HG03159 (cell line): Measurements from ENCODE around the gene CLBA1.

Experiments
- ATAC-seq: cut with Tn5 transposase; IDR thresholded peaks from one replicate; pipeline ENCODE4 v1.9.1; 2021; ENCODE audit warnings: mild to moderate bottlenecking, moderate library complexity; ENCODE audit not compliant: unreplicated experiment

CLBA1 gene

DNA sequence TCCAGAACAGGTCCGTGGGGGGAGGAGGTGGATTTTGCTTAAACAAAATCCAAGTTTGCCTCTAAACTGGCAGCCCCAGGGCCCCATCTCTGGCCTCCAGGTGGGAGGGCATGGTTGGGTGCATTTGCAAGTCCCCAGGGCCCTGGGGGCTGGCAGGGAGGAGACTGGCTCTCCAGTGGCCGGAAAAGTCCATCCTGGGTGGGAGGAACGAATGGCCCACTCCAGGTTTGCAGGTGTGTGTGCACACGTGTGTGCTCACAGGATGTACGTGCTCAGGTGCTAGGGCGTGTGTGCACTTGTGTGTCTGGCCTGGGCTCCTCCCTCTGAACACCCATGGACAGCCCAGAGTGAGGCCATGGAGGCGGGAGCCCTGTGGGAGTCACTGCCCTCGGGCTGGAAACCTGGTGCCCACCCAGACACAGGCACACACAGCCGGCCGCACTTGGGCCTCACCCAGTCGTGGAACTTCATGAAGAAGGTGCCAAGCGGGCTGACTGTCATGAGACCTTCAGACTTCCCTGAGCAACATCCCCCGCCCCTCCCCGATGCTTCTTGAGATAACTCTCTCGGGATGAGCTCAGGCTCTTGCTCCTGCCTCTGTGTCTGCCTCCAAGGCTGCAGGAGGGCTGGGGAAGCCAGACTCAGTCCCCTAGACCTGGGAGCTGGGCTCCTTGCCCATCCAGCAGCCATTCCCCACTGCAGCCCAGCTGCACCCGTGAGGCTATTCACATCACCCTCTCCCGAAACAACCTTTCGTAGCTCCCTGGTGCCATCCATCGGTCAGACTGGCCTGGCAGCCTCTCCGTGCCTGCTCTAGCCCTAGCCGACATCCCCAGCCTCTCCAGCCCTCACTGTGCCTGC is 16.8 kb upstream of the CLBA1 start:
- ATAC-seq = no peak

DNA sequence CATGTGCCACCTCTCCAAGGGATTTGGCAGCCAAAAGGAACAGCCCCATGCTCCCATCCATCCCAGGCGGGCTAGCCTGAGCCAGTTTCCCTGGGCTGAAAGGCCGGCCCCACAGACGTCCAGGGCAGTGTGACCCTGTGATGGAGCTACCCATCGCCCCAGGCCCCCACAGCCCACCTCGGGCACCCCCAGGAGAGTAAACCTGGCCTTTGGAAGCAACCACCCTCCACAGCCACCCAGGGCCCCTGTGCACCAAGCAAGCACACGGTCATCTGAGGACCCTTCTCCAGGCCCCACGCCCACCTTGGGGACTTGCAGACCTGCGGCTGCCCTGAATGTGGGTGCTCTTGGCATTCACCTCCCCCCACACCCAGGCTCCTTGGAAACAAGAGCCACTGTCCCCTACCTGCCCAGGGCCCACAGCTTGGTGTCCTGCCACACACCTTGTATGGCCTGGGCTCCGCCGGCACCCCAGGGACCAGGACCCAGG is 15.8 kb upstream of the CLBA1 start:
- ATAC-seq = no peak

DNA sequence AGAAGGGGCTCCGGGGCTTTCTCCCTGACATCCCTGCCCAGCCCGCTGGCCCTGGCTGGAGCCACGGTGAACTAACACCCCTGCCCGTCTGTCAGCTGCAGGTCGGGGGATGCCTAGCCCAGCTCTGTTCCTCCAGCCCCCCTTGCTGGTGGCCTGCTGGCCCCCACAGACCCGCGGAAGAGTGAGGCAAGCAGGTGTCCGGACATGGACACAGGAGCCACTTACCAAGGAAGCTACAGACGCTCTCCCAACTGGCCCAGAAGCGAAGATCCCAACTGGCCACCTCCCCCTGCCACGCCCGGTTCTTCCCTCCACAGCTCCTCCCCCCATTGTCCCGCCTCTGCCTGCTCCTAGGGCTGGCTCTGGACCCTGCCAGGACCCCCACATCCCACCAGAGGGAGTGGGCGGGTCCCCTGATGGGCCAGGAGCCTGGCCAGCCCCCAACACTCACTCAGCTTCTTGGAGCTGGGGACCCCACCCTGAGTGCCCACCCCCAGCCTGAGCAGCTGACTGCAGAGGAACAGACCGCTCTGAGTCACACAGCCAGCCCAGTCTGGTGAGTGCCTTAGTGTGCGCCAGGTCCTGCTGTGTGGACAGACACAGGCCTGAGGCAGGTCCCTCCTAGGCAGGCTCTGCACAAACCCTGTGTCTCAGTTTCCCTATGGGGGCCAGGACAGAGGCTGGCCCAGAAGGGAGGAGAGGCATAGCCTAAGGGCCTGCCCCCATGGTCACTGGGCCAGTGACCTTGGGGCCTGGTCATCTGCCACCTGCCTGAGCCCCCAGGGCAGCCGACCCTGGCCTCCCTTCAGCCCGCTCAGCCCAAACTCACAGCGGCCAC is 15.1 kb upstream of the CLBA1 start:
- no peak for ATAC-seq

DNA sequence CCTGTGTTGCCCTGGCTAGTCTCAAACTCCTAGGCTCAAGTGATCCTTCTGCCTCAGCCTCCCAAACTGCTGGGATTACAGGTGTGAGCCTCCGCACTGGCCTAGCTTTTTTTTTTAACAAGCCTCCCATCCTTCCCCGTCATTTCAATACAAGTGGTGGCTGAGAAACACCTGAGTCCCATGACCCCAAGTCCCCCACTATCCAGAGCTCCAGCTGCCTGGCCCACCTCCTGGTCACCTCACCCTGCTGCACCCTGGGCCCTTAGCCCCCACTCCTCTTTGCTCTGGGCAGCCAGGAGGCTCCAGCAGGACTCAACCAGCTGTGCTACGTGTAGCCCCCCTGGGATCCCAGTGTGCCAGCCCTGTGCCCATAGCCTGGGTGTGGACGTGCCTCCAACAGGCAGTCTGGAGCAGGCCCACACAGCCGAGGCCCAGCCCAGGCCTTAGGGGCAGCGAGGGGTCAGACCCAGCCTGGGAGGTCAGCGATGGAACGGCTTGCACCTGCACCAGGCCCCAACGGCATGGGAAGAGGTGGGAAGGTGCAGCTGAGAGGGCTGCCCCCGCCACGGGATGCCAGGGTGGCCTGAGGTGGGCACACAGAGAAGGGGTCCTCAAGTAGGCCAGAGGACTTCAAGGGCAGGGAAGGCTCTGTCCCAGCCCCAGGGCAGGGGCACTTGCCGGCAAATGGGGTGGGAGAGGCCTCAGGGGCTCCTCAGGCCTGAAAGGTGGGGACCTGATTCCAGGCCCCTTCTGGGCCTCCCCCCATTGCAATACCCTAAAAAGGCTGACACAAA is 13.9 kb upstream of the CLBA1 start:
- ATAC-seq = no peak

DNA sequence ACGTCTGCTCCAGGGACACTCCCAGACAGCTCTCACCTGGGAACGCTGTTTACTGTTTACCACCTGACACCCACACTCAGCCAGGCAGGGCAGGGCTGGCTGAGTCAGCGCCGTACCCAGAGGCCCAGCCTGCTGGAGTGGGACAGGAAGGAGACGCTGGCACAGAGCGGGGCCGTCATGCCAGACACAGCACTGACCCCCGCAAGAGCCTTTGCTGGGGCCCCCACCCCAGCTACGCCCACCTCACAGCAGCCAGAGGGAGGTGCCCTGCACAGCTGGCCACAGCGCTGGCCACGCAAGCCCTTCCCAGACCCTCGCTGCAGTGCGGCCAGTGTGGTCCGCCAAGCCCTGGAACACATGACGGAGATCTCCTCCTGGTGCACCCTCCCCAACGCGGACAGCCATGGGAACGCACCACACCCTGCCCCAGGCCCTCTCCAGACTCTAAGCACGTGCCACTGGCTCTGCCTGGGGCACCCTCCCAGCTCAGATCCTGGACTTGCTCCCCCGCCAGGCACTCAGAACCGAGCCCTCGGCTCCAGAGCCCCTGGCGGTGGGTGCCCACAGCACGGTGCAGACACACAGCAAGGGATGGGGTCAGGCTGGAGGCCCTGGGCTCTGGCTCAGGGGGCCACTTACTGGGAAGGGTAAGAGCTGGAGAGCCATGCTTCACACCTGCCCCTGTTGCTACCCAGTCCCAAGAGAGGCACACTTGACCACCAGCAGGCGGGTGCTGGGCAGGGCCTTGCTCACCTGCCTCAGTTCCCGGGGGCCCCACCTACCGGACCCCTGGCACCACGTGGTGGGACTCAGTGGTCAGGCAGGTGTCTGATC is 13.1 kb upstream of the CLBA1 start:
- ATAC-seq = no peak

DNA sequence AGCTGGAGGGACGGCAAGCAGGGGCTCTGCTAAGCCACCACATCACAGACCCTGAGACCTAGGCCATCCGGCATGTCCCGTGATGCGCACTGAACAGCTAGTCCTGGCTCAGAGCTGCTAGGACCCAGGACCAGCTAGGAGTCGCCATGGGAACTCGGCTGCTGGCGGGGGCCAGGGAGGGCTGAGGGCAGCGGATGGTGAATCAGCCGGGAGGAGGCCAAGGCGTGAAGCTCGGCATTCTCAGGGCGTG is 12.5 kb upstream of the CLBA1 start:
- ATAC-seq = no peak

DNA sequence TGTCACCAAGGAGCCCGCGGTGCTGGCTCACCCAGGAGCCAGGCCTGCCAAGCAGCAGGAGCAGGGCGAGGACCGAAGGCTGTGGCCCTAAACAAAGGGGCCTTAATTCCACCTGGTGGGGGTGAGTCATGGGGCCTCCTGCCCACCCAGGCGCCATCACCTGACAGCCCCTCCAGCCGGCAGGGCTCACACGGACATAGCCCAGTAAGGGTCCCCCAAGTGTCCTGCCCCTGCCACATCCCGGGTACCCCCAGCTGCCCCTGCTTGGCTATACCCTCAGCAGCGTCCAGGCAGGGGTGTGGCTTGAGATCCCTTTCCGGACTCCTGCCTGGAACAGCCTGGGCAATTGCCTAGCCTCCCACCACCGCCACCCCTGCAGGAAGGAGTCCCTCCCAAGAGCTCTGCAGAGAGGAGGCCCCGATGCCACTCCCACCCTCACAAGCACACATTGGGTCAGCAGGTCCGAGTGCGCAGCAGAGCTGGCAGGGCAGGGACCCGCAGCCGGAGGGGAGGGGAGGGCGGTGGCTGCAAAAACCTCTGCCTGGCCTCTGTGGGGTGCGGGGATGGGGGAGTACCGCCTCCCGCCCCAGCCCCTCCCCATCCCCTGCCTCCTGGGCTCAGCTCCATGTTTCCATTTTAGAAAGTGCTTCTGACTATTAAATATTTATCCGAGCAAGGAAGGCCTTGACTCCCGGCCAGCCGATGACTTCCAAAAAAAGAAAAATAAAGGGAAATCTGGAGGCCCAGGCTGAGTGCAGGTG is 12.0 kb upstream of the CLBA1 start:
- ATAC-seq = no peak

DNA sequence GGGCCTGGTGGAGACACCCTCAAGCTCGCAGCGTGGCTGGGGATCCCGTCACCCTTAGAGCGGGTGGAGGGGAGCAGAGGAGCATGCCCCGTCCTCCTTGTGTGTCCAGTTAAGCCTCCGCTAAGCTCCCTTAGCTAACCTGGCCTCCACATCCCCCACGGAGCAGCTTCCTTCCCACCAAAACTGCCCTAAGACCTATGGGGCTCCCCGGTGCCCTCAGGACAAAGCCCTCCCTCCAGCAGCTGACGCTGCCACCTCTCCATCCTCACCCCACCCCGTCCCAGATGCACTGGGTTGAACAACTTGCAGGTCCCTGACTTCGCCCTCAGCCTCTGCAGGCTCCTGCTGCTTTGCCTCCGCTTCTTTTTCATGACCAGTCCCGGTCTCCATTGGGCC is 11.4 kb upstream of the CLBA1 start:
- ATAC-seq = no peak

DNA sequence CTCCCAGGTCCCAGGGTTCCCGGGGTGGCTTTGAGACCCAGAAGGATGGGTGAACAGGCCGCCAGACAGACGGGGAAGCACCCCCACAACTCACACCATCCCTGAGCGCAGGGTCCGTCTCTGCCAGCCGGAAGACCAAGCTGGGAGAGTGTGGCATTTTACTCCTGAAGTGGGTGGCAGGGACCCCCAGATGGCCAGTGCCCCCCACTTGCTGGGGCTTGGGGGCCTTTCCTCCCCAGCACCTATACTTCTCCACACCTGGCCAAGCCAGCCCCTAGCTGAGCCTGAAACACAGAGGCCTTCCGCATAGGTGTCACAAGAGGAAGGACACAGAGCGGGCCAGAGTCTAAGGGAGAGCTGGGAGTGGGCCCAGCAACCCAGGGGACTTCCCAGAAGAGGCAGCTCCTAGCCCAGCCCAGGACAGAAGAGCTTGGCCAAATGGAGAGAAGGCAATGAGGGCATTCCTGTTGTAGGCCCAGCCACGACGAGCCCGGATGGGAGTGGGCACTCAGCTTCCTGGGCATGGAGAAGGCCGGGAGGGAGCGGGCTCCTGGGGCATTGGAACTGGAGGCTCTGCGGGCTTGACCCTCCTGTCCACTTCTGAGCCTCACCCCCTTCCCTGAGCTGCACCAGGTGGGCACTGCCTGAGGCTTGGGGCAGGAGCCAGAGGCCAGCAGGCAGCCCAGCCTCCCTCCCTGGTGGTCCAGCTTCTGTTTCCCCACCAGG is 10.8 kb upstream of the CLBA1 start:
- ATAC-seq = no peak

DNA sequence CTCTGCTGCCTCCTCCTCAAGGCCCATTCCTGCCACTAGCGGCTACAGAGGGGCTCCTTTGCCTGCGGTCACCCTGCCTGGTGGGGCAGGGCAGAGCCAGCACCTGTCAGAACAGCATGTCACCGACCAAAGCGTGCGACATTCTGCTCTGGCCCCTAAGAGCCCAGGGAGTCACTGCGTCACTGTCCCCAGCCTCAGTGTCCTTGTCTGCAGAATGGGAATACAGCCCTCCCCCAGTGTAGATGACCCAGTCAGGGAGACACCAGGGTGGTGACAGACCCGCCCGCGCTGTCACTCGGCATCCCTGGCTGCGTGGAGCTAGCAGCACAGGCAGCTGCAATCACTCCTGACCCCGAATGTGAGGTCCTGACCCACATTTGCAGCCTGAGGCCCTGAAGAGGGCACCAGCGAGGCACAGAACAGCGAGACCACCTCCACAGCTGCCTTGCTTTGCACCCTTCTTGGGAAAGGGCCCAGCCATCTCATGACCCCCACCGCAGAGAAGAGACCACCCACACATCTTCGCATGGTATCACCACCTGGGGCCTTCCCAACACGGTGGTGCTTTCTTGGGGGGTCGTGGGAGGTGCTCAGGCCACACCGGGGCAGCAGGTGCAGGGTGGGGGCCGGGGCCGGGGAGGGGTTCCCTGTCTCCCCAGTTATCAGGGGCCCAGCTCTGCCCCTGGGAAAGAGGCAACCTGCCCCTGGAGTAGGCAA is 9.9 kb upstream of the CLBA1 start:
- no peak for ATAC-seq

DNA sequence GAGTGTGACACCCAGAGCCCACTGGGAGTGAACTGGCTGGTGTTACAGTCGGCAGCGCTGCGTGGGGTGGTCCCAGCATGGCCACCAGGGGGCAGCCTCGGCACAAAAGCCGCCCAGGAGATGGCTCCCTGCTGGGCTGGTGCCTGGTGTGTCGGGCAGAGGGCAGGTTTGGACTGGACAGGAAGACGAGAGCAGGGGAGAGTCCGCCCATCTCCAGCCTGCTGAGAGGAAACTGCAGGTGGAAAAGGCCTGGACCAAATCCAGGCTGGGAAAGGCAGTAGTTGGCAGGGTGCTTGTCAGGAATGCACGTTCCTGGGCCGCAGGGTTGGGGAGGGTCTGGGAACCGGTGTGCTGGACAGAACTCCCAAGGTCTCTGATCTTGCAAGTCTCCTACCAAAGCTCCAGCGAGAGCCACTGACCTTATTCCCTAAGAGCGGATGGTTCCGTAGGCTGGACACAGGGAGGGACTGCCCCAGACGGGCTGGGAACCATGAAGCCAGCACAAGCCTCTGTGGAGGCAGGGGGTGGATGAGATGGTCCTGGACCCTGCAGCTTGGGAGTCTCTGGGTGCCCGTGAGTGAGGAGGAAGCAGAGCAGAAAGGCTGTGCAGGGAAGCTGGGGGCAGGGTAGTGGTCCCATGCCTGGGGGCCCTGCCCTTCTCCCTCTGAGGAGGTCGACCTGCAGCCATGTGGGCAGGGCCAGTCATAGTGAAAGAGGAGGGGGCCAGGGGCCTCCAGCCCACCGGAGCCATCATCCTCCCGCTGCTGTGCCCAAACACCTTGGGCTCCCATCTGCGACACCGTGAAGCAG is 9.2 kb upstream of the CLBA1 start:
- peak; percentile 60 for ATAC-seq

DNA sequence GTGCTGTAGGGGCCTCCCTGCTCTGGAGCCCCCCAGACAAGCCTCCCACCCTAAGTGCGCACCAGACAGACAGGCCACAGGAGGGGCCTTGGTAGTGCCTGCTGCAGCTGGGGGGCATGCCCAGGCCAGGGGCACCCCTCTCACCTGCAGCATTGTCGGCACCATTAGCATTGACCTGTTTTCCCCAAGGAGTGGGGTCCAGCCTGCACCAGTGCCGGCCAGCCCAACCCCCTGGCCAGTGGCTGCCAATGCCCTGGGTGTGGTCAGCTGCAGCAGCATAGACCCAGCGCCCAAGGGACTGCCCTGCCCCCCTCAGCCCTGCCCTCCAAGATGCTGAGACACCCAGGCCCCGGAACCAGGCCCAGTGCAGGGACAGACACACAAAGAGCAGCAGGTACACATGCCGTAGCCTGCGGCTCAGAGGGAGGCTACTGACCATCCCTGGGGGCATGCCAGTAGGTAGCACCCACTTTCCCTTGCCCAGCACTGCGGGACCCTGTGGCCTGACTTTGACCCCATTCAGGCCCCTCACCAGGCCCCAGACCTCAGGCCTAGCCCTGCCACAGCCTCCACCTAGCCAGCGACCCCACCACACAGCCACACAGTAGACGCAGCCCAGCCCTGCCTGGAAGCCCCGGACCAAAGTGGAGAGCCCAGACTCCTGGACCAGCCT is 8.4 kb upstream of the CLBA1 start:
- no peak for ATAC-seq

DNA sequence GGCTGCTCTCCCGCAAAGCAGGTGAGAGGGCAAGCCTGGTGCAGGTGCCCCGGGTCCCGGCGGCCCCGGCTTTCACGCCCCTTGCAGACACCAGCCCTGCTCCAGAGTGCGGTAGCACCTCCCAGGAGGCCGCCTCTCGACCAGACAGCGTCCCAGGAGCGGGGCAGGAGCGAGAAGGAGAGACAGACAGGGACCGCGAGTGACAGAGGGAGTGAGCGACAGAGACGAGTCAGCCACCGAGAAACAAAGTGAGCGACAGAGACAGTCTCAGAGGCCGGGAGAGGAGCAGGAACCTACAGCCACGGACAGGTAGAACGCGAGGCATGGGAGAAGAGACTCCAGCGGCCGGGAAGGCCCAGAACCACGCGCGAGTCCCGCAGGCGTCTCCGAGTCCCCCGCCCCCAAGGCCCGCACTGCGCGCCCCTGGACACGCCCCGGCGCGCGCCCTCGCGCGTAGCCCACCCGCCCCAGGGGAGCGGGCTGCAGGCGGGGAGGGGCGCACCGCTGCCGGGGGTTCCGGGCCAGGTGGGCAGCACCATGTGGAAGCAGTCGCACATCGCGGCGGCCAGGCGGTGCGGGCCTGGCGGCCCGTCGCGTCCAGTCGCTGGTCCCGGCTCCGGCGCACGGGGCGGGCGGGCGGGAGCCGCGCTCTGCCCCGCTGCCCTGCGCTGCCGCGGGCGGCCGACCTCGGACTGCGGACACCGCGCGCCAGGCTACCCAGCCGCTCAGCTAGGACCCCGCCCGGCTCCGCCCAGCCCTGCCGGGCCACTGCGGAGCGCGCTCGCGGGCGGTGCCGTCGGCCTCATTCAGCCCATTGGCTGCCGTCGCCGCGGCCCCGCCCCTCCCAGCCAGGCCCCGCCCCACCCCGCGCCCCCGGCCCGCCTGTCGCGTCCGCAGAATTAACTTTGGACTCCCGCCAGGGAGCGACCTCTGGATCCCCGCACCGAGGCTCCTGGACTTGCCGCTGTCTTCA is 7.6 kb upstream of the CLBA1 start, which contains the start of gene AHNAK2:
AHNAK2 (minus strand) TSS at position 694 of the 973 bp plus-strand sequence; CDS start at position 557, 137 bp downstream.
- ATAC-seq = no peak

DNA sequence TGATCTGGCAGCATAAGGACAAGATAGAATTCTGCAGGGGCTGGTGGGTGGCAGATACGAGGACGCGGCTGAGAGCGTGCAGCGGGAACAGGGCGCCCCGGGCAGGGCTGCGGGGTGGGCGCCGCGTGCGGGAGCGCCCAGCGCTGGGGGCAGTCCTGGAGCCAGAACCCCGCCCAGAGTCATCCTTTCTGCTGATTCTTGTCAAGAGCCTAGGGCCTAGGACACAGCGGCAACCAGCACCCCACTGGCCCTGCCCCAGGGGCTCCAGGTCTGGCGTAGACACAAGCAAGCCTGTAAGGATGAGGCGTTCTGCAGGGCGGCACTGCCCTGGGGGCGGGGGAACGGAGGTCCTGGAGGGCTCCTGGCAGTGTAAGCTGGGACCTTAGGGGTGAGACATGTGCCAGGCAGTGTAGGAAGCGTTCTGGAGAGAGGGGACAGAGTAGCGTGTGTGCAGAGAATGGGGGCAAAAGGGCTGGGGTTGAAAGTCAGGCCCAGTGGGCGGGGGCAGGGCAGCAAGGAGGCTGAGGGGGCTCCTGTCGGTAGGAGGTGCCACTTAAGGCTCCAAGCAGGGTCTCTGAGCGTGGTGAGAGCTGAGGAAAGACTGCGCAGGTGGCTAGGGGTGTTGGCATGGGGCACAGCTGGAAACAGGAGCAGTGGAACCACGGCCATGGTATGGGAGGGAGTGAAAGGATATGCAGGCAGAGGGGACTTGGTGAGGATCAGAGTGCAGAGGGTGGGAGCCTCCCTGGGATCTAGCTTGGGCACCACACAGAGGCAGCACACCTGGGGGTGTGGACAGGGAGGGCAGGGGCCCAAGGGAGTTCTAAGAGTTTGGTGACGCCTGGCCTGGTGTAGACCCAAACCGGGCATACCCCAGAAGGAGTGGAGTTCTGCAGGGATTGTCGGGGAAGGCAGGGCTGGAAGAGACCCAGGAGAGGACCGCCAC is 6.6 kb upstream of the CLBA1 start:
- no peak for ATAC-seq
